Measurements from ENCODE around the gene VSNL1.

VSNL1 gene

GRCh38 chr2:17538844-17539554, 1.5 kb upstream of the VSNL1 start:
- TF ChIP-seq EZH2 (IDR thresholded peaks at IDR 0.05; ENCODE audit: borderline replicate concordance, low read length) (no peak), CTCF (IDR thresholded peaks at IDR 0.05; ENCODE audit: low read length) (no peak)
- Histone ChIP-seq H3K4me2 (ENCODE audit: low read length) (peak overlapping the region; percentile 58), H4K20me1 (ENCODE audit: insufficient read depth, low read length) (no peaks in the 10 kb centered on the region), H3K36me3 (ENCODE audit: insufficient read depth, low read length) (no peaks in the 10 kb centered on the region), H3K9ac (ENCODE audit: low read length) (no peak overlapping the region), H3K79me2 (ENCODE audit: insufficient read depth, low read length) (no peaks in the 10 kb centered on the region), H3K27ac (ENCODE audit: low read depth, low read length, poor library complexity, severe bottlenecking) (no peak overlapping the region), H3K27me3 (ENCODE audit: insufficient read depth, low read length) (no peaks in the 10 kb centered on the region), H3K9me2 (ENCODE audit: low read depth, low read length) (no peaks in the 10 kb centered on the region), H2AFZ (ENCODE audit: low read length) (no peak overlapping the region), H3F3A (ENCODE audit: insufficient read depth, low read length) (no peaks in the 10 kb centered on the region), H3K4me3 (ENCODE audit: low read depth, low read length, poor library complexity, severe bottlenecking) (peak overlapping the region; percentile 39), H3K9me3 (ENCODE audit: low read length) (no peaks in the 10 kb centered on the region), H3K4me1 (ENCODE audit: insufficient read depth, low read length, severe bottlenecking) (no peaks in the 10 kb centered on the region)

- no peak overlapping the region for H3K9ac ChIP-seq (ENCODE audit: low read length)
- TF ChIP-seq EZH2 (IDR thresholded peaks at IDR 0.05; ENCODE audit: borderline replicate concordance, low read length) (no peak), CTCF (IDR thresholded peaks at IDR 0.05; ENCODE audit: low read length) (no peak)
- no peak overlapping the region for H3K27ac ChIP-seq (ENCODE audit: low read depth, low read length, poor library complexity, severe bottlenecking)
- H3F3A ChIP-seq (ENCODE audit: insufficient read depth, low read length) = no peaks in the 10 kb centered on the region
- no peaks in the 10 kb centered on the region for H3K36me3 ChIP-seq (ENCODE audit: insufficient read depth, low read length)
- H3K4me1 ChIP-seq (ENCODE audit: insufficient read depth, low read length, severe bottlenecking) = no peaks in the 10 kb centered on the region
- no peak overlapping the region for H2AFZ ChIP-seq (ENCODE audit: low read length)
- H3K79me2 ChIP-seq (ENCODE audit: insufficient read depth, low read length) = no peaks in the 10 kb centered on the region
- no peaks in the 10 kb centered on the region for H3K9me3 ChIP-seq (ENCODE audit: low read length)
- no peak overlapping the region for H3K4me2 ChIP-seq (ENCODE audit: low read length)
- no peaks in the 10 kb centered on the region for H3K9me2 ChIP-seq (ENCODE audit: low read depth, low read length)
- H3K4me3 ChIP-seq (ENCODE audit: low read depth, low read length, poor library complexity, severe bottlenecking) = no peak overlapping the region
- H4K20me1 ChIP-seq (ENCODE audit: insufficient read depth, low read length) = no peaks in the 10 kb centered on the region
- H3K27me3 ChIP-seq (ENCODE audit: insufficient read depth, low read length) = no peaks in the 10 kb centered on the region
These were observed 844 bp upstream of the VSNL1 start for GRCh38 chr2:17539611-17540092.

GRCh38 chr2:17540813-17541530, 476 bp downstream of the VSNL1 start:
- TF ChIP-seq EZH2 (IDR thresholded peaks at IDR 0.05; ENCODE audit: borderline replicate concordance, low read length) (no peak), CTCF (IDR thresholded peaks at IDR 0.05; ENCODE audit: low read length) (no peak)
- H3F3A ChIP-seq (ENCODE audit: insufficient read depth, low read length) = no peaks in the 10 kb centered on the region
- H3K27ac ChIP-seq (ENCODE audit: low read depth, low read length, poor library complexity, severe bottlenecking) = no peak overlapping the region
- H3K4me1 ChIP-seq (ENCODE audit: insufficient read depth, low read length, severe bottlenecking) = no peaks in the 10 kb centered on the region
- H3K4me2 ChIP-seq (ENCODE audit: low read length) = no peak overlapping the region
- no peak overlapping the region for H3K4me3 ChIP-seq (ENCODE audit: low read depth, low read length, poor library complexity, severe bottlenecking)
- H3K9me2 ChIP-seq (ENCODE audit: low read depth, low read length) = no peaks in the 10 kb centered on the region
- no peaks in the 10 kb centered on the region for H3K9me3 ChIP-seq (ENCODE audit: low read length)
- no peaks in the 10 kb centered on the region for H3K36me3 ChIP-seq (ENCODE audit: insufficient read depth, low read length)
- H3K9ac ChIP-seq (ENCODE audit: low read length) = no peak overlapping the region
- no peaks in the 10 kb centered on the region for H3K27me3 ChIP-seq (ENCODE audit: insufficient read depth, low read length)
- H4K20me1 ChIP-seq (ENCODE audit: insufficient read depth, low read length) = no peaks in the 10 kb centered on the region
- no peaks in the 10 kb centered on the region for H3K79me2 ChIP-seq (ENCODE audit: insufficient read depth, low read length)
- H2AFZ ChIP-seq (ENCODE audit: low read length) = no peak overlapping the region
